GM23248 (cell line): ENCODE results near the gene ATP1A2. TPM values are rescaled to one million over a fixed set of nuclear protein-coding genes. Genes with fewer than 3 reads are reported as not detected.
A peak's percentile ranks its signal among the peaks of the same experiment; 100 is the strongest.

Experiments
- DNase-seq: peaks from one replicate; pipeline ENCODE4 v3.0.0-alpha.2; 2015
- H2AFZ ChIP-seq: fragments of 200-600 bp; sonication (generic); 2 replicates; pipeline ENCODE4 v1.6.1; 2016; ENCODE audit warnings: antibody characterized with exemption
- H3F3A ChIP-seq: fragments of 200-600 bp; sonication (generic); 2 replicates; pipeline ENCODE4 v1.6.1; 2016; ENCODE audit warnings: mild to moderate bottlenecking, antibody characterized with exemption, mixed run types; ENCODE audit not compliant: insufficient read depth
- H3K27ac ChIP-seq: fragments of 200-600 bp; sonication (generic); 2 replicates; pipeline ENCODE4 v1.5.1; 2016; ENCODE audit warnings: mild to moderate bottlenecking
- H3K27me3 ChIP-seq: fragments of 200-600 bp; sonication (generic); replicated peaks from 2 replicates; pipeline ENCODE4 v1.6.1; 2016; ENCODE audit warnings: mild to moderate bottlenecking; ENCODE audit not compliant: insufficient read depth
- H3K36me3 ChIP-seq: fragments of 200-600 bp; sonication (generic); 2 replicates; pipeline ENCODE4 v1.6.1; 2016; ENCODE audit warnings: low read depth, mild to moderate bottlenecking
- H3K4me1 ChIP-seq: fragments of 200-600 bp; sonication (generic); 2 replicates; pipeline ENCODE4 v1.6.1; 2016; ENCODE audit warnings: mild to moderate bottlenecking; ENCODE audit not compliant: insufficient read depth
- H3K4me2 ChIP-seq: fragments of 200-600 bp; sonication (generic); one replicate; pipeline ENCODE4 v1.6.1; 2016; ENCODE audit warnings: mild to moderate bottlenecking; ENCODE audit not compliant: unreplicated experiment
- H3K4me3 ChIP-seq: fragments of 200-600 bp; sonication (generic); 2 replicates; pipeline ENCODE4 v1.5.1; 2016; ENCODE audit warnings: mild to moderate bottlenecking
- H3K79me2 ChIP-seq: fragments of 200-600 bp; sonication (generic); 2 replicates; pipeline ENCODE4 v1.6.1; 2016; ENCODE audit warnings: mild to moderate bottlenecking; ENCODE audit not compliant: insufficient read depth
- H3K9ac ChIP-seq: fragments of 200-600 bp; sonication (generic); 2 replicates; pipeline ENCODE4 v1.6.1; 2016; ENCODE audit warnings: mild to moderate bottlenecking
- H3K9me2 ChIP-seq: fragments of 200-600 bp; sonication (generic); 2 replicates; pipeline ENCODE4 v1.6.1; 2016; ENCODE audit warnings: mixed run types, mild to moderate bottlenecking, moderate library complexity; ENCODE audit not compliant: insufficient read depth
- H3K9me3 ChIP-seq: fragments of 200-600 bp; sonication (generic); one replicate; pipeline ENCODE4 v1.6.1; 2017; ENCODE audit warnings: low read depth
- H4K20me1 ChIP-seq: fragments of 200-600 bp; sonication (generic); 2 replicates; pipeline ENCODE4 v1.6.0; 2016; ENCODE audit not compliant: insufficient read depth
- EZH2 ChIP-seq: fragments of 200-600 bp; sonication (generic); IDR thresholded peaks from 2 replicates; pipeline ENCODE4 v1.6.1; 2018; ENCODE audit warnings: antibody characterized with exemption, mild to moderate bottlenecking; ENCODE audit not compliant: insufficient read depth, poor library complexity, severe bottlenecking
- EZH2phosphoT487 ChIP-seq: fragments of 200-600 bp; sonication (generic); IDR thresholded peaks from 2 replicates; pipeline ENCODE4 v1.6.1; 2018; ENCODE audit warnings: antibody characterized with exemption, moderate library complexity, mild to moderate bottlenecking, low read depth; ENCODE audit not compliant: insufficient read depth
- WGBS, 2 experiments: methylation state at CpG; one replicate each; pipeline ENCODE4 v1.1.6; 2015 to 2017; ENCODE audit warnings: low lambda C conversion rate in 2 of 2, low coverage in 1 of 2; ENCODE audit errors: missing lambda C conversion rate in 2 of 2; 5-methylcytosine and 5-hydroxymethylcytosine counted together
- in situ Hi-C: fragments of 300-500 bp; cut with MboI; formaldehyde crosslinking; loops from 2 replicates; pipeline ENCODE4 v1.15.0; 2020
- polyA plus RNA-seq: library from polyadenylated mRNA; unstranded; fragments of >200 nt; fragmentation: Nextera tagmentation; extraction: Ambion mirVana; gene quantifications from 2 replicates; pipeline ENCODE4 v1.2.1, GENCODE V29; 2016
- total RNA-seq: library from RNA; depleted of rRNA; stranded (reverse); fragments of >200 nt; shearing (Covaris generic); gene quantifications from 2 replicates; pipeline ENCODE4 v1.2.3, GENCODE V29; 2014

ATP1A2 gene
- total and polyA plus RNA-seq, 2 experiments from 2014 or later = 0.11 to 0.14 TPM

GRCh38 chr1:160127381-160127780 lies 11.8 kb downstream of the ATP1A2 start:
- TF ChIP-seq EZH2phosphoT487 (no peak), EZH2 (no peak)
- no peak overlapping the region for H3K4me3 ChIP-seq
- peaks cover 11% of the 10 kb centered on the region for H3F3A ChIP-seq
- H3K9me3 ChIP-seq = no peaks in the 10 kb centered on the region
- no peaks in the 10 kb centered on the region for H3K79me2 ChIP-seq
- no peaks in the 10 kb centered on the region for H3K27me3 ChIP-seq
- peaks cover 44% of the 10 kb centered on the region for H3K4me1 ChIP-seq
- H3K4me2 ChIP-seq = peak overlapping the region; percentile 30
- no peak overlapping the region for H2AFZ ChIP-seq
- no peak overlapping the region for H3K27ac ChIP-seq
- no peaks in the 10 kb centered on the region for H3K9me2 ChIP-seq
- 92 to 93% methylated on average over 8 to 9 of the region's 9 CpGs for WGBS, 2 experiments
- H4K20me1 ChIP-seq = no peaks in the 10 kb centered on the region
- no peak for DNase-seq
- no peak overlapping the region for H3K9ac ChIP-seq
- in situ Hi-C loops = no loop called here
- H3K36me3 ChIP-seq = no peaks in the 10 kb centered on the region

DNA sequence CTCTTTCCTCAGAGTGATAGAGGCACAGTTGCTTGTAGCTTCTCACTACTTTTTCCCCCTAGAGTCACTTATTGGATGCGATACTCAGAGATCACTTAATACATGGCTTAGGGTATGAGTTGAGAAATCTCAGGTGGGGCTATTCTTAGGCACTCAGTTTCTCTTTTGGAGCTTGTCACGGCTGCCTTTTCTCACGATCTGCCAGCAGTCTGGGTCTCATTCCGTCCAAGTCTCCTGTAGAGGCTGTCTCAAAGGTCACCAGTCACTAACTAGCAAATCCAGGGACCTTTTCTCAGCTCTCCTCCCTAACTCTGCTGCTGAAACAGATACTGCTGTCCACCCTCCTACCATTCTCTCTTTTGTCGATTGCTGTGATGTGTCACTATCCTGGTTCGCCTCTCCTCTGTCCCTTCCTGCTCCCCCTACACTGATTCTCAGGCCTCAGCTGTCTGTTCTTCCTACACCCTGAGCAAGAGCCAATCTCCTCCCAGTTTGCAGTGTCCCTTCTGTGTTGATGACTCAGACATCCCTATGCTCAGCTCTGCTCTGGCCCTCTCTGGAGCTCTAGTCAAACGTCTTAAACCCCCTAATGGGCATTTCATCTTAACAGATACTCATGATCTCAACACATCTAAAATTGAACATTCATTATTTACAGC lies 12.4 kb downstream of the ATP1A2 start:
- in situ Hi-C loops = no loop called here
- Histone ChIP-seq H3K4me1 (peaks cover 44% of the 10 kb centered on the region), H3K27ac (no peak overlapping the region), H3K36me3 (no peaks in the 10 kb centered on the region), H3K9ac (no peak overlapping the region), H4K20me1 (no peaks in the 10 kb centered on the region), H3K9me3 (no peaks in the 10 kb centered on the region), H3K4me2 (peak overlapping the region; percentile 30), H3F3A (peaks cover 11% of the 10 kb centered on the region), H2AFZ (peak overlapping the region; percentile 57), H3K79me2 (no peaks in the 10 kb centered on the region), H3K9me2 (no peaks in the 10 kb centered on the region), H3K27me3 (no peaks in the 10 kb centered on the region), H3K4me3 (no peak overlapping the region)
- peak; percentile 86 for DNase-seq
- 33 to 36% methylated on average over 7 of the region's 7 CpGs for WGBS, 2 experiments
- TF ChIP-seq EZH2phosphoT487 (no peak), EZH2 (no peak)

GRCh38 chr1:160128636-160129035 lies 13.1 kb downstream of the ATP1A2 start:
- Histone ChIP-seq H3K4me2 (no peak overlapping the region), H3K9me3 (no peaks in the 10 kb centered on the region), H3K36me3 (no peaks in the 10 kb centered on the region), H3K4me1 (peaks cover 44% of the 10 kb centered on the region), H4K20me1 (no peaks in the 10 kb centered on the region), H3K9ac (no peak overlapping the region), H3F3A (peaks cover 11% of the 10 kb centered on the region), H3K9me2 (no peaks in the 10 kb centered on the region), H3K27me3 (no peaks in the 10 kb centered on the region), H3K79me2 (no peaks in the 10 kb centered on the region), H3K4me3 (no peak overlapping the region), H3K27ac (no peak overlapping the region), H2AFZ (no peak overlapping the region)
- in situ Hi-C loops = no loop called here
- TF ChIP-seq EZH2 = no peak
- no peak for TF ChIP-seq EZH2phosphoT487
- DNase-seq = no peak
- WGBS, 2 experiments = 95% methylated on average over 18 of the region's 18 CpGs

DNA sequence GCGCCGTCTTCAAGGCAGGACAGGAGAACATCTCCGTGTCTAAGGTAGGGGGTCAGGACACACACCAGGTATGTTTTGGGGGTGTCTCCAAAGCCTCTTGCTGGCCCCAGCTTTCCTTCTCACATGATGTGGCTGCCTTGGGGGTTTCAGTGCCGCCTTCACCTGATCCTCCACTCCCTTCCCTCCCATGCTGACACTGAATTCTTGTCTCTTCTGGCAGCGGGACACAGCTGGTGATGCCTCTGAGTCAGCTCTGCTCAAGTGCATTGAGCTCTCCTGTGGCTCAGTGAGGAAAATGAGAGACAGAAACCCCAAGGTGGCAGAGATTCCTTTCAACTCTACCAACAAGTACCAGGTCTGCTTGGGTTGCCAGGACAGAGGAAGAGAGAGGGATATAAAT lies 13.5 kb downstream of the ATP1A2 start:
- Histone ChIP-seq H3K79me2 (no peaks in the 10 kb centered on the region), H4K20me1 (no peaks in the 10 kb centered on the region), H3K9me2 (no peaks in the 10 kb centered on the region), H3K4me1 (peaks cover 40% of the 10 kb centered on the region), H3K4me3 (no peak overlapping the region), H3F3A (peaks cover 11% of the 10 kb centered on the region), H3K27me3 (no peaks in the 10 kb centered on the region), H3K36me3 (no peaks in the 10 kb centered on the region), H3K9me3 (no peaks in the 10 kb centered on the region), H3K4me2 (no peak overlapping the region), H2AFZ (no peak overlapping the region), H3K27ac (no peak overlapping the region), H3K9ac (no peak overlapping the region)
- in situ Hi-C loops = no loop called here
- DNase-seq = peak; percentile 62
- WGBS, 2 experiments = 96 to 98% methylated on average over 4 to 5 of the region's 5 CpGs
- TF ChIP-seq EZH2 = no peak
- TF ChIP-seq EZH2phosphoT487 = no peak
